GM20000 (cell line): ENCODE results near the gene MAP10.

Experiments
- DNase-seq: peaks from one replicate; pipeline ENCODE4 v3.0.0; 2012; ENCODE audit warnings: low spot score
- TF ChIP-seq, protein P1 (sequence below): IDR thresholded peaks from 2 replicates; pipeline ENCODE4 v1.5.1; 2012; ENCODE audit warnings: mild to moderate bottlenecking, control low read depth; ENCODE audit errors: extremely low read depth, missing control alignments

The MAP10 gene

GRCh38 chr1:232816324-232816723 lies 11.1 kb downstream of the MAP10 start:
- DNase-seq, result no peak
- TF ChIP-seq, protein P1, sequence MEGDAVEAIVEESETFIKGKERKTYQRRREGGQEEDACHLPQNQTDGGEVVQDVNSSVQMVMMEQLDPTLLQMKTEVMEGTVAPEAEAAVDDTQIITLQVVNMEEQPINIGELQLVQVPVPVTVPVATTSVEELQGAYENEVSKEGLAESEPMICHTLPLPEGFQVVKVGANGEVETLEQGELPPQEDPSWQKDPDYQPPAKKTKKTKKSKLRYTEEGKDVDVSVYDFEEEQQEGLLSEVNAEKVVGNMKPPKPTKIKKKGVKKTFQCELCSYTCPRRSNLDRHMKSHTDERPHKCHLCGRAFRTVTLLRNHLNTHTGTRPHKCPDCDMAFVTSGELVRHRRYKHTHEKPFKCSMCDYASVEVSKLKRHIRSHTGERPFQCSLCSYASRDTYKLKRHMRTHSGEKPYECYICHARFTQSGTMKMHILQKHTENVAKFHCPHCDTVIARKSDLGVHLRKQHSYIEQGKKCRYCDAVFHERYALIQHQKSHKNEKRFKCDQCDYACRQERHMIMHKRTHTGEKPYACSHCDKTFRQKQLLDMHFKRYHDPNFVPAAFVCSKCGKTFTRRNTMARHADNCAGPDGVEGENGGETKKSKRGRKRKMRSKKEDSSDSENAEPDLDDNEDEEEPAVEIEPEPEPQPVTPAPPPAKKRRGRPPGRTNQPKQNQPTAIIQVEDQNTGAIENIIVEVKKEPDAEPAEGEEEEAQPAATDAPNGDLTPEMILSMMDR, result no peak

DNA sequence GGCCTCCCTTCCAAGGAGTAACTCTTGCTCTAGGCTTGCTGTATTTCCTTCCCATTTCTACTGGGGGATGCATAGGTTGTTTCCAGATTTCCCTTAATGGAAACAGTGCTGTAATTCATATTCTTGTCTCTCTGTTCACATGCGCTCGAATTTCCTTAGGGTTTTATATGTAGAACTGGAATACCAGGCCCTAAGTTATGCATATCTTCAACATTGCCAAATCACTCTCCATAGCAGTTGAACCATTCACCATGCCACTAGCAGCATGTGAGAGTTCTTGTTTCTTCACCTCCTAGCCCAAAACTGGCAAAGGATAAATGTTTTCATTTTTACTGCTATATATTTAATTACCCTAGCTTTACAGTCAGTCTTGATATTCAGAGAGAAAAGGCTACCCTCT lies 12.8 kb downstream of the MAP10 start:
- TF ChIP-seq, protein P1, result no peak
- DNase-seq, result no peak

DNA sequence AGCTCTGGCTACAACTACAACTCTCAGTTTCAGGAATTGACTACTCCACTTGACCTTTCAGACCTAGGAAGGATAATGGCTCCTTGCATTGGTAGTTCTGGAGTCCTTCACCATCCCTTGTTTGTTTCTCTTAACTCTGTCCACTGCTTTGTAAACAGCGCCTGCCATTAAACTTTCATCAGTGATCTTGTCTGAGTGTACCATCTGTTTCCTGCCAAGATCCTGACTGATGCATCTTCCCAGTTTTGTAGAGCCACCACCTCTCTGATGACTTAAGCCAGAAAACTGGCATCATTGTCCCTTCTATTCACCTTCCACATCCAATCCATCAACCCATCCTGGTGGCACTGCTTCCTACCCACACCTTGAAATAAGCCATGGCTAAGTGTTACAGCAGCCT lies 15.2 kb downstream of the MAP10 start:
- TF ChIP-seq, protein P1, result no peak
- no peak for DNase-seq

DNA sequence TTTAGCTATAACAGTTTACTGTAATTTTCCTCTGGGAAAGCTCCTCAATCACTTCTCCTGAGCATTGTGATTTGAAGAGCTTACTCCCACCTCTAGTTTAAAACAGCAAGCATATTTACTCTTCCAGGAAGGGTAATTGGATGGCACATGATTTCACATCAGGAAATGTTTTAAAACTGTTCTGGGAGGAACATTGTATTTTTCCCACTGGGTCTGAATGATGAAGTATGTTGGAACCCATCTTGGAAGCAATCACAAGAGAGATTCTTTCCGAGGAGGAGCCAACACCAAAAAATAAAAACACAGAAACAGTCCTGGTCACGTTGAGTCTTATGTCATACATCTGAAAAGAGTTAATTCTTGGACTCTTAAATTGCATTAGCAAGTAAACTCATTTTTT lies 17.3 kb downstream of the MAP10 start:
- TF ChIP-seq, protein P1, result no peak
- no peak for DNase-seq

- TF ChIP-seq, protein P1, result no peak
- no peak for DNase-seq
Observed at GRCh38 chr1:232826318-232826717, 21.1 kb downstream of the MAP10 start.

DNA sequence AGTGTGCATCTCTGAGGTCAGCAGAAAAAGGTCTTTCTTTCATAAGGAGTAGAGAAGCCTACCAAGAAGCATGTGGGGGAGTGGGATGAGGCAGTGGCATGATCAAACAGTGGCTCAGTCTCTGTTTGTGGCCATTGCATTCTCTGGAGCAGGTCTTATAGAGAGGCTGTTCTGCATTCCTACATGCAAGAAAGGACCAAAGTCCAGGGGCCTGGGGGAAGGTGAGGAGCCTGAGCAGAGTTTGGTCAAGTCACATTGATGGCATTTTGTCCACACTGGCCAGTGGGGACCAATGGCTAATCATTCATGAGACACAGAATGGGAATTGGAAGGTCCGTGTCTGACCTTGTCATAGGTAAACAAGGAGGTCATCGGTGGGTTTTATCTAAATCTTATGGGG lies 25.4 kb downstream of the MAP10 start:
- TF ChIP-seq, protein P1, result no peak
- no peak for DNase-seq

GRCh38 chr1:232831895-232832294 lies 26.7 kb downstream of the MAP10 start:
- TF ChIP-seq, protein P1, result no peak
- no peak for DNase-seq
